SK-N-SH (cell line): ENCODE results near the gene ST7.

Experiments
- CTCF ChIP-seq: fragments of 200-600 bp; sonication (generic); IDR thresholded peaks from 2 replicates; pipeline ENCODE4 v1.6.1; 2017; ENCODE audit warnings: antibody characterized with exemption, mild to moderate bottlenecking, moderate library complexity
- EP300 ChIP-seq, 2 experiments: IDR thresholded peaks; 2 replicates each; pipeline versions ENCODE4 v1.4.0 to v1.6.1; 2012; ENCODE audit warnings: borderline replicate concordance in 1 of 2, low read depth in 1 of 2, low read length in 1 of 2
- FOXJ3 ChIP-seq: sonication (generic); formaldehyde crosslinking; IDR thresholded peaks from 2 replicates; pipeline ENCODE4 v1.5.1; 2020; ENCODE audit warnings: mild to moderate bottlenecking, missing genetic modification reagents
- NFIC ChIP-seq: IDR thresholded peaks from 2 replicates; pipeline ENCODE4 v1.4.0; 2012; ENCODE audit warnings: borderline replicate concordance
- NRF1 ChIP-seq: IDR thresholded peaks from 2 replicates; pipeline ENCODE4 v1.6.1; 2012; ENCODE audit warnings: low read depth, mild to moderate bottlenecking, low read length
- POLR2AphosphoS5 ChIP-seq: IDR thresholded peaks from 2 replicates; pipeline ENCODE4 v1.6.1; 2012; ENCODE audit warnings: low read depth, low read length
- RAD21 ChIP-seq: IDR thresholded peaks from 2 replicates; pipeline ENCODE4 v1.6.1; 2012; ENCODE audit warnings: mild to moderate bottlenecking, low read length
- REST ChIP-seq: IDR thresholded peaks from 2 replicates; pipeline ENCODE4 v1.6.1; 2012; ENCODE audit warnings: mild to moderate bottlenecking, low read depth, low read length, moderate library complexity
- SMC3 ChIP-seq: IDR thresholded peaks from 2 replicates; pipeline ENCODE4 v1.6.1; 2012; ENCODE audit warnings: low read depth, low read length, improper control_type of control experiment
- USF2 ChIP-seq: fragments of 150-350 bp; IDR thresholded peaks from 2 replicates; pipeline ENCODE4 v1.6.1; 2017; ENCODE audit warnings: antibody characterized with exemption, low read length, low read depth, borderline replicate concordance

DNA sequence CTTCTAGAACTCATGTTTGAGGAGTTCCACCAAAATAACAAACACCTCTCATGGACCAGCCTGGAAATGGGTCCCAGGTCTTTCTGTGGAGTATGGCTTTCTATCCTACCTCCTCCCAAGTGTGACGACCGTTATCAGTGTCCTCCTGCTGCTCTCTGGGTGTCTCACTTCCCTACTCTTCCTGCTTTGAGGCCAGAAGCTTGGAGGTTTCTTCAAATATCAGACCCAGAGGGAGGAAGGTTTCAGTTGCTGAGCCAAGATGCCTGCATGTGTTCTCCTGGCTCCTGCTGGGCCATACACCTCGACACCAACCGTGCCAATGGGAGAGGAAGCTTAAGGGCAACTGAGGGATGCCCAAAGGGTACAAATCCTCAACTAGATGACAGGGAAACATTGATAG, 255.0 kb downstream of the ST7 start:
- no peak for TF ChIP-seq REST
- TF ChIP-seq CTCF: no peak
- no peak for TF ChIP-seq NFIC
- no peak for TF ChIP-seq NRF1
- TF ChIP-seq SMC3: no peak
- no peak for TF ChIP-seq EP300 (IDR thresholded peaks at IDR 0.05; ENCODE audit: borderline replicate concordance in 1 of 2, low read depth in 1 of 2, low read length in 1 of 2)
- TF ChIP-seq POLR2AphosphoS5: no peak
- no peak for TF ChIP-seq FOXJ3 (CRISPR knock-in tag)
- TF ChIP-seq RAD21: no peak
- no peak for TF ChIP-seq USF2
